Gastroesophageal sphincter (tissue), 4 donors: ENCODE results near the gene CRYAA. TPM values are rescaled to one million over a fixed set of nuclear protein-coding genes. Genes with fewer than 3 reads are reported as not detected.

Experiments
- ATAC-seq: fragments of 150-250 bp; one replicate; pipeline ENCODE4 v1.9.1; 2016; ENCODE audit warnings: mild to moderate bottlenecking, moderate library complexity
- H3K27ac ChIP-seq, 4 donors: fragments of 200-600 bp; sonication (generic) in 3 of 4; 1 replicate in 3 of 4; 2 replicates in 1 of 4; pipeline ENCODE4 v1.5.1; 2016 to 2019
- H3K27me3 ChIP-seq: fragments of 200-600 bp; sonication (generic); one replicate; pipeline ENCODE4 v1.5.1; 2019
- H3K36me3 ChIP-seq, 2 donors: fragments of 200-600 bp; sonication (generic); one replicate each; pipeline ENCODE4 v1.5.1; 2019; ENCODE audit warnings: control low read depth in 1 of 2
- H3K4me1 ChIP-seq, 3 donors: fragments of 200-600 bp; sonication (generic); 1 replicate in 2 of 3; 2 replicates in 1 of 3; pipeline ENCODE4 v1.5.1; 2016 to 2019; ENCODE audit warnings: control low read depth in 2 of 3
- H3K4me3 ChIP-seq, 2 donors: fragments of 200-600 bp; sonication (generic); one replicate each; pipeline ENCODE4 v1.5.1; 2019; ENCODE audit warnings: mild to moderate bottlenecking in 1 of 2, moderate library complexity in 1 of 2
- H3K9me3 ChIP-seq, 3 donors: fragments of 200-600 bp; sonication (generic); one replicate each; pipeline ENCODE4 v1.5.1; 2017 to 2019; ENCODE audit warnings: control low read depth in 2 of 3
- EP300 ChIP-seq: sonication (generic); formaldehyde crosslinking; IDR thresholded peaks from one replicate; pipeline ENCODE4 v1.6.1; 2017; ENCODE audit warnings: antibody characterized with exemption, mild to moderate bottlenecking
- POLR2A ChIP-seq, 2 donors: fragments of 450-650 bp; IDR thresholded peaks; one replicate each; pipeline ENCODE4 v1.6.1; 2017; ENCODE audit warnings: antibody characterized with exemption in 2 of 2, mild to moderate bottlenecking in 2 of 2, moderate library complexity in 1 of 2
- POLR2AphosphoS5 ChIP-seq: sonication (generic); formaldehyde crosslinking; IDR thresholded peaks from one replicate; pipeline ENCODE4 v1.6.1; 2017; ENCODE audit warnings: antibody characterized with exemption
- WGBS, 2 donors: methylation state at CpG; one replicate each; pipeline ENCODE4 v1.1.5; 2018; ENCODE audit warnings: low coverage in 1 of 2; 5-methylcytosine and 5-hydroxymethylcytosine counted together
- total RNA-seq, 4 donors: library from RNA; depleted of rRNA; stranded (reverse); fragments of >200 nt; gene quantifications; one replicate each; pipeline ENCODE4 v1.1.0, GENCODE V29; 2016
- TF ChIP-seq, protein P1 (sequence below), 4 experiments: fragments of 200-600 bp in 2 of 4; fragments of 450-650 bp in 2 of 4; sonication (generic) in 1 of 4; IDR thresholded peaks; one replicate each; pipeline ENCODE4 v1.5.1; 2017 to 2019; ENCODE audit warnings: antibody characterized with exemption in 4 of 4, mild to moderate bottlenecking in 2 of 4, moderate library complexity in 2 of 4

The CRYAA gene
- total RNA-seq, 4 donors from 2014 or later = not detected

- no peak for ATAC-seq
- no peaks in the 10 kb centered on the region for H3K36me3 ChIP-seq
- 57% methylated on average over 3 of the region's 7 CpGs; no CpG with 5 or more reads in 1 of the 2 donors for WGBS, 2 donors
Measured at GRCh38 chr21:43210454-43211071, 41.8 kb downstream of the CRYAA start.

DNA sequence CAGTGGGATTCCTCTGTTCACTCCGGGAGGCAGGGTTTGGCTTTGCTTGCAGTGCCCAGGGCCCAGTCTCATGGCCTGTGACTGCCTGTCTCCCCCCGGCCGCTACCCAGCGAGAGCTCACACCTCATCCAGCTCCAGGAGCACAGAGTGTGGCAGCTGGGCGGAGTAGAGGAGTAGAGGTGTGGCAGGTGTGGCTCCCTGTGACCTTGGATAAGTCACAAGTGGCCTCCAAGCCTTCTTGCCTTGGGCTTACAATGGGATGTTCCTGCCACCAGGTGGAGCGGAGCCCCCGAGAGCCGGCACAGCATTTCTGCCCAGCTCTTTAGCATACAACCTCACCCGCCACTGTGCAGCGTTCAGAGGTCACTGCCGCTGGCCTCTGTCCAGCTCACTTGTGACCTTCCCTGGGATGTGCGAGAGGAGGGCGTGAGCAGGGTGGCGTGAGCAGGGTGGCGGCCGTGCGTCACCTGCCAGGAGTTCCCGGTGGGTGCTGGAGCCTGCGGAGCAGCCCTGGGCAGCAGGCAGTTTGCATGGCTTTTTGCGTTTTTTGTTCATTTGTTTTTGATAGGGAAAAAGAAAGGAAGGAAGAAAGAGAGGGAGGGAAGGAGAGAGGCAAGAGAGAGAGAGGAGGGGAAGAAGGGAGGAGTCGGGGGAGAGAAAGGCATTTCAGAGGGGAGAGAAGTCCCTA lies 42.4 kb downstream of the CRYAA start:
- no peak for ATAC-seq
- Histone ChIP-seq H3K36me3 (no peaks in the 10 kb centered on the region), H3K9me3 (no peaks in the 10 kb centered on the region), H3K4me1 (peaks cover 0 to 8% (median 3%) of the 10 kb centered on the region in 3 donors), H3K4me3 (no peak overlapping the region), H3K27ac (no peak overlapping the region), H3K27me3 (peaks cover 46% of the 10 kb centered on the region)
- TF ChIP-seq POLR2A (IDR thresholded peaks at IDR 0.05) (no peak), EP300 (no peak), POLR2AphosphoS5 (no peak)
- TF ChIP-seq, protein P1, sequence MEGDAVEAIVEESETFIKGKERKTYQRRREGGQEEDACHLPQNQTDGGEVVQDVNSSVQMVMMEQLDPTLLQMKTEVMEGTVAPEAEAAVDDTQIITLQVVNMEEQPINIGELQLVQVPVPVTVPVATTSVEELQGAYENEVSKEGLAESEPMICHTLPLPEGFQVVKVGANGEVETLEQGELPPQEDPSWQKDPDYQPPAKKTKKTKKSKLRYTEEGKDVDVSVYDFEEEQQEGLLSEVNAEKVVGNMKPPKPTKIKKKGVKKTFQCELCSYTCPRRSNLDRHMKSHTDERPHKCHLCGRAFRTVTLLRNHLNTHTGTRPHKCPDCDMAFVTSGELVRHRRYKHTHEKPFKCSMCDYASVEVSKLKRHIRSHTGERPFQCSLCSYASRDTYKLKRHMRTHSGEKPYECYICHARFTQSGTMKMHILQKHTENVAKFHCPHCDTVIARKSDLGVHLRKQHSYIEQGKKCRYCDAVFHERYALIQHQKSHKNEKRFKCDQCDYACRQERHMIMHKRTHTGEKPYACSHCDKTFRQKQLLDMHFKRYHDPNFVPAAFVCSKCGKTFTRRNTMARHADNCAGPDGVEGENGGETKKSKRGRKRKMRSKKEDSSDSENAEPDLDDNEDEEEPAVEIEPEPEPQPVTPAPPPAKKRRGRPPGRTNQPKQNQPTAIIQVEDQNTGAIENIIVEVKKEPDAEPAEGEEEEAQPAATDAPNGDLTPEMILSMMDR (IDR thresholded peaks at IDR 0.05) = peak in 2 of 4 experiments; percentile 26 to 43
- WGBS, 2 donors = 49 to 63% methylated on average over 5 to 7 of the region's 21 CpGs

More at GRCh38 chr21:43210454-43211071, 41.8 kb downstream of the CRYAA start:
- Histone ChIP-seq H3K27ac (no peak overlapping the region), H3K9me3 (no peaks in the 10 kb centered on the region), H3K4me3 (no peak overlapping the region), H3K27me3 (peaks cover 48% of the 10 kb centered on the region), H3K4me1 (peaks cover 0 to 8% (median 3%) of the 10 kb centered on the region in 3 donors)
- no peak for TF ChIP-seq EP300
- TF ChIP-seq, protein P1 (IDR thresholded peaks at IDR 0.05) = no peak
- TF ChIP-seq POLR2A (IDR thresholded peaks at IDR 0.05) = no peak
- TF ChIP-seq POLR2AphosphoS5 = no peak

- Histone ChIP-seq H3K4me3 (no peak overlapping the region), H3K27ac (no peak overlapping the region), H3K4me1 (peaks cover 0 to 8% (median 3%) of the 10 kb centered on the region in 3 donors), H3K27me3 (peaks cover 40% of the 10 kb centered on the region), H3K36me3 (no peaks in the 10 kb centered on the region), H3K9me3 (no peaks in the 10 kb centered on the region)
- no peak for ATAC-seq
- 29% methylated on average over 3 of the region's 7 CpGs; no CpG with 5 or more reads in 1 of the 2 donors for WGBS, 2 donors
- TF ChIP-seq EP300 (no peak), POLR2AphosphoS5 (no peak), POLR2A (IDR thresholded peaks at IDR 0.05) (no peak)
- TF ChIP-seq, protein P1 (IDR thresholded peaks at IDR 0.05) = no peak
Measured at GRCh38 chr21:43211760-43212115, 42.9 kb downstream of the CRYAA start.

Other genes starting within 250 kb of the CRYAA start
- gene ERVH48-1, start 243.4 kb upstream of the CRYAA start, total RNA-seq = not detected
- 10 to 100 TPM; 12.9 to 15.3 (median 15.1) TPM for gene PKNOX1, start 194.4 kb upstream of the CRYAA start, total RNA-seq
- 10 to 100 TPM in 3 of 4 donors, 1 to 10 TPM in 1; 9.7 to 27.2 (median 19.0) TPM for gene CBS, start 93.2 kb upstream of the CRYAA start, total RNA-seq
- 10 to 100 TPM; 26.6 to 49.5 (median 41.4) TPM for gene U2AF1, start 61.4 kb upstream of the CRYAA start, total RNA-seq